Liver (tissue), 9 donors: ENCODE measurements around the gene NFATC1. TPM values are rescaled to one million over a fixed set of nuclear protein-coding genes. Genes with fewer than 3 reads are reported as not detected.

Source experiments
- DNase-seq: peaks from one replicate; pipeline ENCODE4 v3.0.0-alpha.2; 2017; ENCODE audit warnings: low spot score
- H3K27ac ChIP-seq, 2 donors: one replicate each; pipeline ENCODE4 v1.7.0; 2013; ENCODE audit warnings: inconsistent platforms in 2 of 2, low read length in 2 of 2, control low read depth in 1 of 2, low read depth in 1 of 2, mild to moderate bottlenecking in 1 of 2
- H3K27me3 ChIP-seq, 4 donors: one replicate each; pipeline versions ENCODE4 v1.6.1 to v1.7.0; 2013; ENCODE audit warnings: low read length in 3 of 4, inconsistent platforms in 1 of 4, mild to moderate bottlenecking in 1 of 4, moderate library complexity in 1 of 4; ENCODE audit not compliant: control insufficient read depth in 4 of 4, insufficient read depth in 4 of 4
- H3K36me3 ChIP-seq, 4 donors: one replicate each; pipeline versions ENCODE4 v1.6.1 to v1.7.0; 2013; ENCODE audit warnings: low read length in 3 of 4, mild to moderate bottlenecking in 3 of 4, low read depth in 1 of 4, moderate library complexity in 1 of 4; ENCODE audit not compliant: control insufficient read depth in 4 of 4, insufficient read depth in 3 of 4
- H3K4me1 ChIP-seq, 4 donors: one replicate each; pipeline versions ENCODE4 v1.6.1 to v1.7.0; 2013; ENCODE audit warnings: low read length in 3 of 4, mild to moderate bottlenecking in 3 of 4, moderate library complexity in 1 of 4; ENCODE audit not compliant: control insufficient read depth in 4 of 4, insufficient read depth in 4 of 4
- H3K4me3 ChIP-seq, 3 donors: one replicate each; pipeline versions ENCODE4 v1.6.1 to v1.7.0; 2013; ENCODE audit warnings: low read length in 3 of 3, control low read depth in 1 of 3, low read depth in 1 of 3, mild to moderate bottlenecking in 1 of 3
- H3K9ac ChIP-seq, 2 donors: one replicate each; pipeline ENCODE4 v1.7.0; 2013; ENCODE audit warnings: low read length in 2 of 2, mild to moderate bottlenecking in 2 of 2, moderate library complexity in 2 of 2, control low read depth in 1 of 2, low read depth in 1 of 2
- H3K9me3 ChIP-seq, 4 donors: one replicate each; pipeline versions ENCODE4 v1.6.1 to v1.7.0; 2013; ENCODE audit warnings: low read length in 3 of 4; ENCODE audit not compliant: control insufficient read depth in 4 of 4
- EGR1 ChIP-seq, 2 donors: IDR thresholded peaks; 2 replicates each; pipeline ENCODE4 v1.6.1; 2016 to 2018; ENCODE audit warnings: antibody characterized with exemption in 2 of 2, low read depth in 2 of 2
- FOXA1 ChIP-seq: IDR thresholded peaks from 2 replicates; pipeline ENCODE4 v1.6.1; 2016; ENCODE audit warnings: antibody characterized with exemption
- FOXA2 ChIP-seq: IDR thresholded peaks from 2 replicates; pipeline ENCODE4 v1.6.1; 2016; ENCODE audit warnings: antibody characterized with exemption
- GABPA ChIP-seq, 2 donors: IDR thresholded peaks in 1 of 2; conservative IDR thresholded peaks in 1 of 2; 2 replicates each; pipeline ENCODE4 v1.6.1; 2016; ENCODE audit warnings: antibody characterized with exemption in 2 of 2, mild to moderate bottlenecking in 1 of 2, moderate library complexity in 1 of 2
- HNF4G ChIP-seq: IDR thresholded peaks from 2 replicates; pipeline ENCODE4 v1.6.1; 2016; ENCODE audit warnings: antibody characterized with exemption
- JUND ChIP-seq, 2 donors: IDR thresholded peaks; 2 replicates each; pipeline ENCODE4 v1.6.1; 2016; ENCODE audit warnings: antibody characterized with exemption in 2 of 2
- NR2F2 ChIP-seq: IDR thresholded peaks from 2 replicates; pipeline ENCODE4 v1.6.1; 2016; ENCODE audit warnings: antibody characterized with exemption
- RAD21 ChIP-seq, 2 donors: IDR thresholded peaks; 2 replicates each; pipeline ENCODE4 v1.6.1; 2016; ENCODE audit warnings: antibody characterized with exemption in 2 of 2, mild to moderate bottlenecking in 2 of 2
- RXRA ChIP-seq, 2 donors: IDR thresholded peaks; 2 replicates each; pipeline ENCODE4 v1.6.1; 2017 to 2018; ENCODE audit warnings: antibody characterized with exemption in 2 of 2, mild to moderate bottlenecking in 1 of 2
- SP1 ChIP-seq: IDR thresholded peaks from 2 replicates; pipeline ENCODE4 v1.6.1; 2018; ENCODE audit warnings: antibody characterized with exemption, mild to moderate bottlenecking
- TAF1 ChIP-seq: conservative IDR thresholded peaks from 2 replicates; pipeline ENCODE4 v1.6.1; 2016; ENCODE audit warnings: antibody characterized with exemption, mild to moderate bottlenecking
- YY1 ChIP-seq: IDR thresholded peaks from 2 replicates; pipeline ENCODE4 v1.6.1; 2016; ENCODE audit warnings: antibody characterized with exemption, mild to moderate bottlenecking
- WGBS: extraction: QIAGEN DNeasy Blood & Tissue Kit; methylation state at CpG from one replicate; pipeline ENCODE4 v1.1.7; 2013; 5-methylcytosine and 5-hydroxymethylcytosine counted together
- polyA plus RNA-seq, 2 donors: library from polyadenylated mRNA; stranded (reverse) in 1 of 2; unstranded in 1 of 2; fragments of 200-250 nt in 1 of 2; fragments of >200 nt in 1 of 2; fragmentation: Nextera tagmentation in 1 of 2; extraction: Ambion mirVana in 1 of 2; gene quantifications; one replicate each; pipeline versions ENCODE4 v1.2.1 to v1.2.3, GENCODE V29; 2013 to 2015
- total RNA-seq, 2 donors: library from RNA; depleted of rRNA; stranded (reverse); fragments of >200 nt; gene quantifications; one replicate each; pipeline ENCODE4 v1.2.3, GENCODE V29; 2014
- TF ChIP-seq, protein P1 (sequence below): IDR thresholded peaks from 2 replicates; pipeline ENCODE4 v1.6.1; 2016; ENCODE audit warnings: antibody characterized with exemption
- TF ChIP-seq, protein P2 (sequence below): fragments of 150-350 bp; IDR thresholded peaks from 2 replicates; pipeline ENCODE4 v1.5.1; 2017; ENCODE audit warnings: improper control_type of control experiment, low read depth, low read length; ENCODE audit not compliant: missing input control
- TF ChIP-seq, protein P3 (sequence below): IDR thresholded peaks from 2 replicates; pipeline ENCODE4 v1.6.1; 2016; ENCODE audit warnings: antibody characterized with exemption
- TF ChIP-seq, protein P4 (sequence below): IDR thresholded peaks from 2 replicates; pipeline ENCODE4 v1.6.1; 2016; ENCODE audit warnings: antibody characterized with exemption, mild to moderate bottlenecking
- TF ChIP-seq, protein P5 (sequence below): IDR thresholded peaks from 2 replicates; pipeline ENCODE4 v1.6.1; 2016; ENCODE audit warnings: antibody characterized with exemption
- donor health status: healthy.
- donor health status: healthy.
- donor health status: healthy.
- donor health status: healthy.
- donor health status: healthy.

Gene NFATC1
- total and polyA plus RNA-seq, 4 donors: 0.57 to 2.2 (median 1.3) TPM

DNA sequence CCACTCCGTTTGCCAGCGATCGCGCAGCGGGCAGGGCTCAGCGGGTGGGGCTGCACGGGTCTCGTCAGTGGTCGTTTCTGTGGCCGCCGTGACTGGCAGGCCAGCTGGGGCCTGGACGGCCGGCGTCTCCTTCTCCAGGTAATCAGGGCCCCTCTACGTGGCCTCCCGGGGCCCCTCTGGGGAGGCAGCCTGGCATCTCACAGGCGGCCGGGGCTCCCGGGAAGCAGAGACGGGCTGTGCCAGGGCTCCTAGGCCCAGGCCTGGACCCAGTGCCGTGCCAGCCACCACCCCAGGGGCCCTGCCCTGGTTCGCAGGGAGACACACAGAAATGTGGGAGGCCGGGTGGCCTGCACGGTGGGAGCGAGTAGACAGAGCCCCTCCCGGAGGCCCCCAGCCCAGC is 59.5 kb downstream of the NFATC1 start:
- Histone ChIP-seq H3K4me1 (peaks cover 0 to 1% (median 0%) of the 10 kb centered on the region in 4 donors), H3K27me3 (no peaks in the 10 kb centered on the region), H3K27ac (no peak overlapping the region), H3K9ac (no peak overlapping the region), H3K4me3 (no peak overlapping the region), H3K9me3 (no peaks in the 10 kb centered on the region), H3K36me3 (peaks cover 0 to 5% (median 3%) of the 10 kb centered on the region in 4 donors)
- 94% methylated on average over 26 of the region's 26 CpGs for WGBS
- TF ChIP-seq RXRA (IDR thresholded peaks at IDR 0.05) (no peak), SP1 (no peak), YY1 (no peak), FOXA1 (no peak), NR2F2 (no peak), EGR1 (IDR thresholded peaks at IDR 0.05; ENCODE audit: low read depth in 2 of 2) (no peak), FOXA2 (no peak), RAD21 (IDR thresholded peaks at IDR 0.05) (no peak), TAF1 (no peak), JUND (IDR thresholded peaks at IDR 0.05) (no peak), HNF4G (no peak), GABPA (IDR thresholded peaks at IDR 0.05 in 1 of 2, conservative IDR thresholded peaks at IDR 0.05 in 1 of 2) (no peak)
- TF ChIP-seq, protein P1, sequence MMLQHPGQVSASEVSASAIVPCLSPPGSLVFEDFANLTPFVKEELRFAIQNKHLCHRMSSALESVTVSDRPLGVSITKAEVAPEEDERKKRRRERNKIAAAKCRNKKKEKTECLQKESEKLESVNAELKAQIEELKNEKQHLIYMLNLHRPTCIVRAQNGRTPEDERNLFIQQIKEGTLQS: no peak
- TF ChIP-seq, protein P2, sequence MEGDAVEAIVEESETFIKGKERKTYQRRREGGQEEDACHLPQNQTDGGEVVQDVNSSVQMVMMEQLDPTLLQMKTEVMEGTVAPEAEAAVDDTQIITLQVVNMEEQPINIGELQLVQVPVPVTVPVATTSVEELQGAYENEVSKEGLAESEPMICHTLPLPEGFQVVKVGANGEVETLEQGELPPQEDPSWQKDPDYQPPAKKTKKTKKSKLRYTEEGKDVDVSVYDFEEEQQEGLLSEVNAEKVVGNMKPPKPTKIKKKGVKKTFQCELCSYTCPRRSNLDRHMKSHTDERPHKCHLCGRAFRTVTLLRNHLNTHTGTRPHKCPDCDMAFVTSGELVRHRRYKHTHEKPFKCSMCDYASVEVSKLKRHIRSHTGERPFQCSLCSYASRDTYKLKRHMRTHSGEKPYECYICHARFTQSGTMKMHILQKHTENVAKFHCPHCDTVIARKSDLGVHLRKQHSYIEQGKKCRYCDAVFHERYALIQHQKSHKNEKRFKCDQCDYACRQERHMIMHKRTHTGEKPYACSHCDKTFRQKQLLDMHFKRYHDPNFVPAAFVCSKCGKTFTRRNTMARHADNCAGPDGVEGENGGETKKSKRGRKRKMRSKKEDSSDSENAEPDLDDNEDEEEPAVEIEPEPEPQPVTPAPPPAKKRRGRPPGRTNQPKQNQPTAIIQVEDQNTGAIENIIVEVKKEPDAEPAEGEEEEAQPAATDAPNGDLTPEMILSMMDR: no peak
- TF ChIP-seq, protein P3, sequence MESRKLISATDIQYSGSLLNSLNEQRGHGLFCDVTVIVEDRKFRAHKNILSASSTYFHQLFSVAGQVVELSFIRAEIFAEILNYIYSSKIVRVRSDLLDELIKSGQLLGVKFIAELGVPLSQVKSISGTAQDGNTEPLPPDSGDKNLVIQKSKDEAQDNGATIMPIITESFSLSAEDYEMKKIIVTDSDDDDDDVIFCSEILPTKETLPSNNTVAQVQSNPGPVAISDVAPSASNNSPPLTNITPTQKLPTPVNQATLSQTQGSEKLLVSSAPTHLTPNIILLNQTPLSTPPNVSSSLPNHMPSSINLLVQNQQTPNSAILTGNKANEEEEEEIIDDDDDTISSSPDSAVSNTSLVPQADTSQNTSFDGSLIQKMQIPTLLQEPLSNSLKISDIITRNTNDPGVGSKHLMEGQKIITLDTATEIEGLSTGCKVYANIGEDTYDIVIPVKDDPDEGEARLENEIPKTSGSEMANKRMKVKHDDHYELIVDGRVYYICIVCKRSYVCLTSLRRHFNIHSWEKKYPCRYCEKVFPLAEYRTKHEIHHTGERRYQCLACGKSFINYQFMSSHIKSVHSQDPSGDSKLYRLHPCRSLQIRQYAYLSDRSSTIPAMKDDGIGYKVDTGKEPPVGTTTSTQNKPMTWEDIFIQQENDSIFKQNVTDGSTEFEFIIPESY: no peak
- TF ChIP-seq, protein P4, sequence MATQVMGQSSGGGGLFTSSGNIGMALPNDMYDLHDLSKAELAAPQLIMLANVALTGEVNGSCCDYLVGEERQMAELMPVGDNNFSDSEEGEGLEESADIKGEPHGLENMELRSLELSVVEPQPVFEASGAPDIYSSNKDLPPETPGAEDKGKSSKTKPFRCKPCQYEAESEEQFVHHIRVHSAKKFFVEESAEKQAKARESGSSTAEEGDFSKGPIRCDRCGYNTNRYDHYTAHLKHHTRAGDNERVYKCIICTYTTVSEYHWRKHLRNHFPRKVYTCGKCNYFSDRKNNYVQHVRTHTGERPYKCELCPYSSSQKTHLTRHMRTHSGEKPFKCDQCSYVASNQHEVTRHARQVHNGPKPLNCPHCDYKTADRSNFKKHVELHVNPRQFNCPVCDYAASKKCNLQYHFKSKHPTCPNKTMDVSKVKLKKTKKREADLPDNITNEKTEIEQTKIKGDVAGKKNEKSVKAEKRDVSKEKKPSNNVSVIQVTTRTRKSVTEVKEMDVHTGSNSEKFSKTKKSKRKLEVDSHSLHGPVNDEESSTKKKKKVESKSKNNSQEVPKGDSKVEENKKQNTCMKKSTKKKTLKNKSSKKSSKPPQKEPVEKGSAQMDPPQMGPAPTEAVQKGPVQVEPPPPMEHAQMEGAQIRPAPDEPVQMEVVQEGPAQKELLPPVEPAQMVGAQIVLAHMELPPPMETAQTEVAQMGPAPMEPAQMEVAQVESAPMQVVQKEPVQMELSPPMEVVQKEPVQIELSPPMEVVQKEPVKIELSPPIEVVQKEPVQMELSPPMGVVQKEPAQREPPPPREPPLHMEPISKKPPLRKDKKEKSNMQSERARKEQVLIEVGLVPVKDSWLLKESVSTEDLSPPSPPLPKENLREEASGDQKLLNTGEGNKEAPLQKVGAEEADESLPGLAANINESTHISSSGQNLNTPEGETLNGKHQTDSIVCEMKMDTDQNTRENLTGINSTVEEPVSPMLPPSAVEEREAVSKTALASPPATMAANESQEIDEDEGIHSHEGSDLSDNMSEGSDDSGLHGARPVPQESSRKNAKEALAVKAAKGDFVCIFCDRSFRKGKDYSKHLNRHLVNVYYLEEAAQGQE: no peak
- TF ChIP-seq, protein P5, sequence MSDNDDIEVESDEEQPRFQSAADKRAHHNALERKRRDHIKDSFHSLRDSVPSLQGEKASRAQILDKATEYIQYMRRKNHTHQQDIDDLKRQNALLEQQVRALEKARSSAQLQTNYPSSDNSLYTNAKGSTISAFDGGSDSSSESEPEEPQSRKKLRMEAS: no peak
- DNase-seq: no peak
